C4-2B (cell line): ENCODE measurements around the gene FAM217A.

ENCODE experiments used
- ZFX ChIP-seq: fragments of 450-650 bp; IDR thresholded peaks from 2 replicates; pipeline ENCODE4 v1.6.1; 2017
- TF ChIP-seq, protein P1 (sequence below): fragments of 450-650 bp; conservative IDR thresholded peaks from 2 replicates; pipeline ENCODE4 v1.5.1; 2017; ENCODE audit warnings: mild to moderate bottlenecking

DNA sequence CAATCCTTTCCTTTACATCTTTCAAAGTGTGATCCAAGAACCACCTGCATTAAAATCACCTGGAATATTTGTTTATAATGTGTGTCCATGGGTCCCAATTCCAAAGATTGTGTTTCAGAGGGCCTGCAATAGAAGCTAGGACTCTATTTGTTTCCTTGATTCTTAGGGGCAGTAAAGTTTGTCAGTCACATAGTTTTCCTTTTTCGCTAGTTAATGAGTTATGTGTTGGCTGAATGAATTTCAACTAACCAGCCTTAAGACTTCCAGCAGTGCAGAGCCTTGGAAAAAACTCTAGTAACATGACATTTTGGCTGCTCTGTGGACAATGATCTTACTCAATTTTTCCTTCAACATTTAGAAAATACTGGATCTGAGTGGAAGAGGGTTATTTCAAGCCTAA lies 11.3 kb downstream of the FAM217A start:
- TF ChIP-seq, protein P1, sequence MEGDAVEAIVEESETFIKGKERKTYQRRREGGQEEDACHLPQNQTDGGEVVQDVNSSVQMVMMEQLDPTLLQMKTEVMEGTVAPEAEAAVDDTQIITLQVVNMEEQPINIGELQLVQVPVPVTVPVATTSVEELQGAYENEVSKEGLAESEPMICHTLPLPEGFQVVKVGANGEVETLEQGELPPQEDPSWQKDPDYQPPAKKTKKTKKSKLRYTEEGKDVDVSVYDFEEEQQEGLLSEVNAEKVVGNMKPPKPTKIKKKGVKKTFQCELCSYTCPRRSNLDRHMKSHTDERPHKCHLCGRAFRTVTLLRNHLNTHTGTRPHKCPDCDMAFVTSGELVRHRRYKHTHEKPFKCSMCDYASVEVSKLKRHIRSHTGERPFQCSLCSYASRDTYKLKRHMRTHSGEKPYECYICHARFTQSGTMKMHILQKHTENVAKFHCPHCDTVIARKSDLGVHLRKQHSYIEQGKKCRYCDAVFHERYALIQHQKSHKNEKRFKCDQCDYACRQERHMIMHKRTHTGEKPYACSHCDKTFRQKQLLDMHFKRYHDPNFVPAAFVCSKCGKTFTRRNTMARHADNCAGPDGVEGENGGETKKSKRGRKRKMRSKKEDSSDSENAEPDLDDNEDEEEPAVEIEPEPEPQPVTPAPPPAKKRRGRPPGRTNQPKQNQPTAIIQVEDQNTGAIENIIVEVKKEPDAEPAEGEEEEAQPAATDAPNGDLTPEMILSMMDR: no peak
- no peak for TF ChIP-seq ZFX
